K562 (cell line): ENCODE data around the gene PAX8. TPM values are rescaled to one million over a fixed set of nuclear protein-coding genes. Genes with fewer than 3 reads are reported as not detected.

ENCODE experiments used
- ATAC-seq: fragments of 200-7000 bp; cut with Tn5 transposase; 3 replicates; pipeline ENCODE4 v1.9.1; 2020; ENCODE audit warnings: moderate library complexity
- BruUV-seq: library from RNA; stranded (reverse); fragments of 400-500 nt; replicated peaks from 2 replicates; lab custom pipeline; 2021; lab: Mats Ljungman, UMichigan
- CTCF ChIA-PET: fragments of 300-600 bp; formaldehyde crosslinking; extraction: SDS; loops from one replicate; lab custom pipeline; 2021; ENCODE audit warnings: low intra/inter-chr PET ratio; lab: Yijun Ruan, JAX
- POLR2A ChIA-PET: fragments of 300-600, 350-650 bp; sonication (Branson Sonifier 250); formaldehyde crosslinking; extraction: SDS; loops from one replicate; lab custom pipeline; 2021; ENCODE audit warnings: antibody characterized with exemption, inconsistent platforms; lab: Yijun Ruan, JAX
- DNase-seq, 4 experiments: peaks; one replicate each; pipeline versions ENCODE4 v3.0.0 to v3.0.0-alpha.2; 2011 to 2018; ENCODE audit warnings: low spot score in 3 of 4, mixed read lengths in 3 of 4; ENCODE audit errors: extremely low read depth in 1 of 4
- FAIRE-seq: peaks from 2 replicates; lab custom pipeline; 2011; peaks lifted over from hg19 to GRCh38; lab: Jason Lieb, UNC
- H2AFZ ChIP-seq: 2 replicates; pipeline ENCODE4 v1.6.0; 2011; ENCODE audit warnings: low read depth, low read length, control low read depth, inconsistent platforms
- H3K27ac ChIP-seq: fragments of 200-600 bp; 3 replicates; pipeline ENCODE4 v1.8.0; 2011; ENCODE audit warnings: low read depth, mild to moderate bottlenecking, control low read depth, inconsistent platforms, low read length, moderate library complexity, mixed read lengths; ENCODE audit errors: extremely low read depth
- H3K27me3 ChIP-seq, 2 experiments: fragments of 300-600 bp in 1 of 2; 2 replicates in 1 of 2; 3 replicates in 1 of 2; pipeline versions ENCODE4 v1.6.0 to v1.8.0; 2011; ENCODE audit warnings: inconsistent platforms in 2 of 2, low read length in 2 of 2, mild to moderate bottlenecking in 1 of 2, mixed read lengths in 1 of 2, moderate library complexity in 1 of 2; ENCODE audit not compliant: control insufficient read depth in 2 of 2, insufficient read depth in 2 of 2
- H3K36me3 ChIP-seq: fragments of 300-600 bp; 3 replicates; pipeline ENCODE4 v1.8.0; 2011; ENCODE audit warnings: mild to moderate bottlenecking, low read length, inconsistent platforms; ENCODE audit not compliant: control insufficient read depth, insufficient read depth
- H3K4me1 ChIP-seq, 2 experiments: fragments of 200-600 bp in 1 of 2; replicated peaks in 1 of 2; 2 replicates in 1 of 2; 3 replicates in 1 of 2; pipeline versions ENCODE4 v1.5.1 to v1.8.0; 2011; ENCODE audit warnings: inconsistent platforms in 2 of 2, low read length in 2 of 2, mild to moderate bottlenecking in 1 of 2, mixed read lengths in 1 of 2, moderate library complexity in 1 of 2; ENCODE audit not compliant: control insufficient read depth in 2 of 2, insufficient read depth in 2 of 2
- H3K4me2 ChIP-seq: 2 replicates; pipeline ENCODE4 v1.6.1; 2011; ENCODE audit warnings: low read length, control low read depth, inconsistent platforms, mixed read lengths; ENCODE audit not compliant: insufficient read depth
- H3K4me3 ChIP-seq: fragments of 200-600 bp; sonication (generic), shearing (Covaris generic); 2 replicates; pipeline ENCODE4 v1.5.1; 2016; ENCODE audit warnings: control low read depth, inconsistent platforms
- H3K79me2 ChIP-seq: fragments of 200-600 bp; 3 replicates; pipeline ENCODE4 v1.8.0; 2011; ENCODE audit warnings: low read length, inconsistent platforms; ENCODE audit not compliant: control insufficient read depth, insufficient read depth
- H3K9ac ChIP-seq, 2 experiments: 2 replicates each; pipeline versions ENCODE4 v1.6.0 to v1.6.1; 2011; ENCODE audit warnings: low read depth in 2 of 2, low read length in 2 of 2, control low read depth in 1 of 2, inconsistent platforms in 1 of 2, mild to moderate bottlenecking in 1 of 2, mixed read lengths in 1 of 2; ENCODE audit not compliant: insufficient read depth in 1 of 2
- H3K9me1 ChIP-seq: one replicate; pipeline ENCODE4 v1.6.0; 2011; ENCODE audit warnings: inconsistent platforms, mild to moderate bottlenecking, low read length, moderate library complexity; ENCODE audit not compliant: control insufficient read depth, insufficient read depth
- H3K9me3 ChIP-seq: replicated peaks from 2 replicates; pipeline ENCODE4 v1.5.1; 2011; ENCODE audit warnings: low read depth, low read length, inconsistent platforms; ENCODE audit not compliant: control insufficient read depth, insufficient read depth
- H4K20me1 ChIP-seq: replicated peaks from 2 replicates; pipeline ENCODE4 v1.6.1; 2011; ENCODE audit warnings: low read length, inconsistent platforms, mixed read lengths; ENCODE audit not compliant: control insufficient read depth, insufficient read depth
- CBX1 ChIP-seq: sonication (generic); IDR thresholded peaks from 2 replicates; pipeline ENCODE4 v1.6.1; 2016; ENCODE audit warnings: antibody characterized with exemption, low read depth, mild to moderate bottlenecking
- EP400 ChIP-seq: fragments of 450-650 bp; IDR thresholded peaks from 2 replicates; pipeline ENCODE4 v1.6.1; 2017; ENCODE audit warnings: antibody characterized with exemption, mild to moderate bottlenecking, moderate library complexity
- MYC ChIP-seq, 2 experiments: fragments of 250-450 bp in 1 of 2; sonication (Bioruptor Pico) in 1 of 2; IDR thresholded peaks; 2 replicates each; pipeline versions ENCODE4 v1.5.1 to v1.6.1; 2012 to 2021; ENCODE audit warnings: low read depth in 2 of 2, borderline replicate concordance in 1 of 2, improper control_type of control experiment in 1 of 2, low read length in 1 of 2, mild to moderate bottlenecking in 1 of 2, moderate library complexity in 1 of 2
- SIX5 ChIP-seq, 2 experiments: IDR thresholded peaks; 2 replicates each; pipeline ENCODE4 v1.6.1; 2011; ENCODE audit warnings: low read length in 2 of 2, borderline replicate concordance in 1 of 2, low read depth in 1 of 2, mild to moderate bottlenecking in 1 of 2, moderate library complexity in 1 of 2; ENCODE audit not compliant: insufficient read depth in 1 of 2
- SP2 ChIP-seq: IDR thresholded peaks from 2 replicates; pipeline ENCODE4 v1.6.1; 2011; ENCODE audit warnings: mild to moderate bottlenecking, low read depth, low read length, moderate library complexity; ENCODE audit not compliant: poor library complexity, severe bottlenecking; ENCODE audit errors: extremely low read depth
- ZNF274 ChIP-seq: IDR thresholded peaks from 2 replicates; pipeline ENCODE4 v1.6.1; 2011; ENCODE audit warnings: low read depth, mild to moderate bottlenecking, low read length, moderate library complexity, borderline replicate concordance
- WGBS: fragments of 100-300 bp; shearing (Covaris generic); methylation state at CpG from one replicate; pipeline ENCODE4 v1.1.6; 2016; ENCODE audit warnings: low coverage, mixed read lengths; ENCODE audit not compliant: insufficient coverage; ENCODE audit errors: missing lambda C conversion rate; 5-methylcytosine and 5-hydroxymethylcytosine counted together
- in situ Hi-C: fragments of 300-500 bp; cut with MboI; formaldehyde crosslinking; loops from 4 replicates; pipeline ENCODE4 v1.15.0; 2018; ENCODE audit warnings: inconsistent platforms, mixed read lengths
- intact Hi-C: fragments of 100-400 bp; cut with micrococcal nuclease; formaldehyde crosslinking; loops from 2 replicates; pipeline ENCODE4 v1.14.2; 2022
- polyA plus RNA-seq, 8 experiments: library from polyadenylated mRNA; depleted of rRNA in 4 of 8; stranded (reverse) in 5 of 8; unstranded in 3 of 8; fragments of >200 nt; fragmentation: Nextera tagmentation in 2 of 8; fragmentation: Illumina TruSeq in 1 of 8; extraction: Ambion mirVana in 2 of 8; extraction: Trizol in 1 of 8; gene quantifications; 2 replicates each; pipeline versions ENCODE4 v1.2.1 to v1.2.3, GENCODE V29; 2011 to 2014; ENCODE audit warnings: inconsistent platforms in 1 of 8, missing spikeins in 1 of 8
- total RNA-seq, 7 experiments: library from RNA; depleted of rRNA in 6 of 7; stranded (reverse); fragments of >200 nt in 6 of 7; fragmentation: Illumina TruSeq in 2 of 7; extraction: Trizol in 2 of 7; gene quantifications; 2 replicates each; pipeline versions ENCODE4 v1.2.1 to v1.2.3, GENCODE V29; 2011 to 2021; ENCODE audit warnings: low replicate concordance in 1 of 7
- TF ChIP-seq, protein P1 (sequence below), 2 experiments: fragments of 450-650 bp in 1 of 2; sonication (generic) in 1 of 2; formaldehyde crosslinking in 1 of 2; IDR thresholded peaks; 2 replicates each; pipeline versions ENCODE4 v1.7.1 to v1.9.0; 2016 to 2022; ENCODE audit warnings: inconsistent platforms in 1 of 2, mild to moderate bottlenecking in 1 of 2, missing genetic modification reagents in 1 of 2

Gene PAX8
- total and polyA plus RNA-seq, 9 of the 15 experiments (the other 6 are each of a cell fraction or from before 2014, with no cell fraction given): 0.13 to 2.1 (median 0.51) TPM

DNA sequence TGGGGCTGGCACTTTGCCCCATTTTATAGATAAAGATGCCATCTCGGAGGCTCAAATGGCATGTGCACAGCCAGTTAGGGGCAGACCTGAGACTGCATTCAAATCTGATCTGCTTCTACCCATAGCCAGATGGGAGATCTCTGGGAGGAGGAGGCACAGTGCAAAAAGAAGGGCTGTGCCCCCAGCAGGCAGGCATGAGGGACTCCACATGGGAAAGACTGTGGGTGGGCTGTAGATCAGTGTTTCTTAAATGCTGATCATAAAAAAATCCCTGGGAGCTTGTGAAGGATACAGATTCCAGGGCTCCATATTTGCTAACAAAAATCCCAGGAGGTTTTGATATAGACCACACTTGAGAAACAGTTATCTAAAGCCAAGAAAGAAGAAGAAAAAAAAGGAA is 15.2 kb downstream of the PAX8 start:
- BruUV-seq: no TSS peak
- intact Hi-C loops: no loop called here
- no peak for TF ChIP-seq CBX1
- TF ChIP-seq ZNF274: no peak
- no peak for TF ChIP-seq EP400
- no peak for TF ChIP-seq SIX5 (IDR thresholded peaks at IDR 0.05; ENCODE audit: borderline replicate concordance in 1 of 2, insufficient read depth in 1 of 2, low read depth in 1 of 2, low read length in 2 of 2)
- TF ChIP-seq MYC (IDR thresholded peaks at IDR 0.05; ENCODE audit: low read depth, low read length): no peak
- TF ChIP-seq MYC (CRISPR knock-in tag; IDR thresholded peaks at IDR 0.05; ENCODE audit: borderline replicate concordance, low read depth): no peak
- TF ChIP-seq SP2: no peak
- TF ChIP-seq, protein P1, sequence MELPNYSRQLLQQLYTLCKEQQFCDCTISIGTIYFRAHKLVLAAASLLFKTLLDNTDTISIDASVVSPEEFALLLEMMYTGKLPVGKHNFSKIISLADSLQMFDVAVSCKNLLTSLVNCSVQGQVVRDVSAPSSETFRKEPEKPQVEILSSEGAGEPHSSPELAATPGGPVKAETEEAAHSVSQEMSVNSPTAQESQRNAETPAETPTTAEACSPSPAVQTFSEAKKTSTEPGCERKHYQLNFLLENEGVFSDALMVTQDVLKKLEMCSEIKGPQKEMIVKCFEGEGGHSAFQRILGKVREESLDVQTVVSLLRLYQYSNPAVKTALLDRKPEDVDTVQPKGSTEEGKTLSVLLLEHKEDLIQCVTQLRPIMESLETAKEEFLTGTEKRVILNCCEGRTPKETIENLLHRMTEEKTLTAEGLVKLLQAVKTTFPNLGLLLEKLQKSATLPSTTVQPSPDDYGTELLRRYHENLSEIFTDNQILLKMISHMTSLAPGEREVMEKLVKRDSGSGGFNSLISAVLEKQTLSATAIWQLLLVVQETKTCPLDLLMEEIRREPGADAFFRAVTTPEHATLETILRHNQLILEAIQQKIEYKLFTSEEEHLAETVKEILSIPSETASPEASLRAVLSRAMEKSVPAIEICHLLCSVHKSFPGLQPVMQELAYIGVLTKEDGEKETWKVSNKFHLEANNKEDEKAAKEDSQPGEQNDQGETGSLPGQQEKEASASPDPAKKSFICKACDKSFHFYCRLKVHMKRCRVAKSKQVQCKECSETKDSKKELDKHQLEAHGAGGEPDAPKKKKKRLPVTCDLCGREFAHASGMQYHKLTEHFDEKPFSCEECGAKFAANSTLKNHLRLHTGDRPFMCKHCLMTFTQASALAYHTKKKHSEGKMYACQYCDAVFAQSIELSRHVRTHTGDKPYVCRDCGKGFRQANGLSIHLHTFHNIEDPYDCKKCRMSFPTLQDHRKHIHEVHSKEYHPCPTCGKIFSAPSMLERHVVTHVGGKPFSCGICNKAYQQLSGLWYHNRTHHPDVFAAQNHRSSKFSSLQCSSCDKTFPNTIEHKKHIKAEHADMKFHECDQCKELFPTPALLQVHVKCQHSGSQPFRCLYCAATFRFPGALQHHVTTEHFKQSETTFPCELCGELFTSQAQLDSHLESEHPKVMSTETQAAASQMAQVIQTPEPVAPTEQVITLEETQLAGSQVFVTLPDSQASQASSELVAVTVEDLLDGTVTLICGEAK (IDR thresholded peaks at IDR 0.05): no peak
- TF ChIP-seq, protein P1 (CRISPR knock-in tag; IDR thresholded peaks at IDR 0.05): no peak
- TF ChIP-seq, all 486 proteins: peak for 0
- WGBS: 86% methylated on average over 1 of the region's 1 CpG
- H3K9ac ChIP-seq: no peak overlapping the region
- no peaks in the 10 kb centered on the region for H3K79me2 ChIP-seq
- no peaks in the 10 kb centered on the region for H3K9me1 ChIP-seq
- no peaks in the 10 kb centered on the region for H3K27me3 ChIP-seq
- H3K4me1 ChIP-seq: no peaks in the 10 kb centered on the region
- H3K36me3 ChIP-seq: peaks cover 2% of the 10 kb centered on the region; the same call in 1 of the 3 replicates
- no peaks in the 10 kb centered on the region for H3K9me3 ChIP-seq
- H3K4me3 ChIP-seq: no peak overlapping the region
- ATAC-seq: no peak
- POLR2A ChIA-PET: no interaction called here
- in situ Hi-C loops: no loop called here
- no peak for DNase-seq
- H3K4me2 ChIP-seq: no peak overlapping the region
- CTCF ChIA-PET: no interaction called here
- no peak for FAIRE-seq
- no peak overlapping the region for H2AFZ ChIP-seq
- no peaks in the 10 kb centered on the region; the same call in 1 of the 2 replicates for H4K20me1 ChIP-seq
- H3K27ac ChIP-seq: no peak overlapping the region
